ENCODE data around the gene FBXO48. TPM values are rescaled to one million over a fixed set of nuclear protein-coding genes. Genes with fewer than 3 reads are reported as not detected.

Gene FBXO48
- total and polyA plus RNA-seq, 2 of the 4 experiments (the other 2 are of a cell fraction): 0.18 to 0.43 TPM

DNA sequence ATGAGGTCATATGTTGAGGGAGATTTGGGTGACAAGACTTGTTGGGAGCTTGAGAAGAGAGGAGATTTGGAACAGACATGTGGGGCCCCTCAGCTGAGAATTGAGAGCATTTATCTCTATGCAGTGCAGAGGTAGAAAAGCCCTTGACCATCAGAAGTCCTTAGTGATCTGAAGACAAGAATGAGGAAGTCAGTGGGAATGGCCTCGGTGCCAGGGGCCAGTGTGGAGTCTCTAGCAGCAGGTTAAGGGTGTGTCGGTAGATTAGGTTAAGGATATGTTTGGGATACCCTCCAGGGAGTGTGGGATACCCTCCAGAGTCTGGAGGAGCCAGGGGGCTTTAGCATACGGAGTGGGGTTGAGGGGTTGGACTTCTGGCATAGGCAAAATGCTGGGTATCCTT, 41.6 kb downstream of the FBXO48 start:
- Histone ChIP-seq H3K79me1 (ENCODE audit: low read depth in 1 of 2, low read length in 2 of 2) (no peaks in the 10 kb centered on the region), H2AFZ (replicated peaks; ENCODE audit: low read length, poor library complexity) (no peak overlapping the region), H4K5ac (ENCODE audit: low read depth, low read length) (no peak overlapping the region; the same call in 1 of the 2 replicates), H3K14ac (replicated peaks; ENCODE audit: low read depth, low read length) (no peak overlapping the region), H2BK15ac (ENCODE audit: low read depth, low read length) (no peak overlapping the region), H3K23ac (ENCODE audit: low read depth, low read length) (no peak overlapping the region), H3K9me1 (ENCODE audit: insufficient read depth, low read length) (no peaks in the 10 kb centered on the region), H3K4ac (ENCODE audit: low read depth, low read length) (no peak overlapping the region), H4K20me1 (ENCODE audit: insufficient read depth, low read length) (no peaks in the 10 kb centered on the region), H3K9me3 (ENCODE audit: control insufficient read depth, insufficient read depth, low read length) (peaks cover 3% of the 10 kb centered on the region; the same call in 1 of the 2 replicates), H3K27ac (ENCODE audit: insufficient read depth, low read length) (no peak overlapping the region), H3K4me1 (ENCODE audit: control insufficient read depth, insufficient read depth, low read length) (peaks cover 2% of the 10 kb centered on the region; the same call in 1 of the 2 replicates), H2BK5ac (ENCODE audit: low read depth, low read length, poor library complexity, severe bottlenecking) (no peak overlapping the region), H2AK9ac (replicated peaks; ENCODE audit: low read depth, low read length, poor library complexity) (no peak overlapping the region), H3K27me3 (ENCODE audit: control insufficient read depth, insufficient read depth, low read length) (peaks cover 27% of the 10 kb centered on the region), H2AK5ac (ENCODE audit: low read depth, low read length) (no peak overlapping the region), H3K4me3 (ENCODE audit: insufficient read depth, low read depth, low read length) (no peak overlapping the region), H4K91ac (ENCODE audit: insufficient read depth, low read depth, low read length) (no peak overlapping the region), H4K8ac (ENCODE audit: low read depth in 2 of 2, low read length in 2 of 2) (no peak overlapping the region), H3K4me2 (ENCODE audit: low read depth, low read length) (no peak overlapping the region), H2BK20ac (ENCODE audit: low read depth, low read length) (no peak overlapping the region; the same call in 1 of the 2 replicates), H2BK120ac (ENCODE audit: low read depth, low read length) (no peak overlapping the region), H3K9ac (ENCODE audit: low read depth, low read length) (no peak overlapping the region), H3K36me3 (ENCODE audit: control insufficient read depth, insufficient read depth, low read length) (no peaks in the 10 kb centered on the region), H3K18ac (ENCODE audit: low read depth, low read length) (no peak overlapping the region), H3K56ac (ENCODE audit: extremely low read depth, insufficient read depth, low read length) (no peak overlapping the region)
- BruUV-seq (replicated peaks): no TSS peak
- in situ Hi-C loops (cut with MboI; ENCODE audit: low sequenced_read_pairs) (no loop called here), dilution Hi-C loops (cut with HindIII; ENCODE audit: low sequenced_read_pairs, unreplicated experiment) (no loop called here), intact Hi-C loops (cut with micrococcal nuclease) (no loop called here)
- no peak for TF ChIP-seq RAD21 (IDR thresholded peaks at IDR 0.05; ENCODE audit: low read length)
- TF ChIP-seq, protein P1, sequence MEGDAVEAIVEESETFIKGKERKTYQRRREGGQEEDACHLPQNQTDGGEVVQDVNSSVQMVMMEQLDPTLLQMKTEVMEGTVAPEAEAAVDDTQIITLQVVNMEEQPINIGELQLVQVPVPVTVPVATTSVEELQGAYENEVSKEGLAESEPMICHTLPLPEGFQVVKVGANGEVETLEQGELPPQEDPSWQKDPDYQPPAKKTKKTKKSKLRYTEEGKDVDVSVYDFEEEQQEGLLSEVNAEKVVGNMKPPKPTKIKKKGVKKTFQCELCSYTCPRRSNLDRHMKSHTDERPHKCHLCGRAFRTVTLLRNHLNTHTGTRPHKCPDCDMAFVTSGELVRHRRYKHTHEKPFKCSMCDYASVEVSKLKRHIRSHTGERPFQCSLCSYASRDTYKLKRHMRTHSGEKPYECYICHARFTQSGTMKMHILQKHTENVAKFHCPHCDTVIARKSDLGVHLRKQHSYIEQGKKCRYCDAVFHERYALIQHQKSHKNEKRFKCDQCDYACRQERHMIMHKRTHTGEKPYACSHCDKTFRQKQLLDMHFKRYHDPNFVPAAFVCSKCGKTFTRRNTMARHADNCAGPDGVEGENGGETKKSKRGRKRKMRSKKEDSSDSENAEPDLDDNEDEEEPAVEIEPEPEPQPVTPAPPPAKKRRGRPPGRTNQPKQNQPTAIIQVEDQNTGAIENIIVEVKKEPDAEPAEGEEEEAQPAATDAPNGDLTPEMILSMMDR (conservative IDR thresholded peaks at IDR 0.05; ENCODE audit: low read depth, low read length): no peak
- TF ChIP-seq MAZ (IDR thresholded peaks at IDR 0.05; ENCODE audit: borderline replicate concordance, low read depth, low read length): no peak
- TF ChIP-seq CEBPB (IDR thresholded peaks at IDR 0.05; ENCODE audit: low read depth, low read length): no peak
- no peak for TF ChIP-seq BHLHE40 (IDR thresholded peaks at IDR 0.05; ENCODE audit: low read depth, low read length)
- TF ChIP-seq CHD1 (IDR thresholded peaks at IDR 0.05; ENCODE audit: low read depth, low read length): no peak
- TF ChIP-seq RFX5 (IDR thresholded peaks at IDR 0.05; ENCODE audit: low read depth, low read length): no peak
- TF ChIP-seq RCOR1 (IDR thresholded peaks at IDR 0.05; ENCODE audit: insufficient replicate concordance, low read length): no peak
- TF ChIP-seq, protein P2, sequence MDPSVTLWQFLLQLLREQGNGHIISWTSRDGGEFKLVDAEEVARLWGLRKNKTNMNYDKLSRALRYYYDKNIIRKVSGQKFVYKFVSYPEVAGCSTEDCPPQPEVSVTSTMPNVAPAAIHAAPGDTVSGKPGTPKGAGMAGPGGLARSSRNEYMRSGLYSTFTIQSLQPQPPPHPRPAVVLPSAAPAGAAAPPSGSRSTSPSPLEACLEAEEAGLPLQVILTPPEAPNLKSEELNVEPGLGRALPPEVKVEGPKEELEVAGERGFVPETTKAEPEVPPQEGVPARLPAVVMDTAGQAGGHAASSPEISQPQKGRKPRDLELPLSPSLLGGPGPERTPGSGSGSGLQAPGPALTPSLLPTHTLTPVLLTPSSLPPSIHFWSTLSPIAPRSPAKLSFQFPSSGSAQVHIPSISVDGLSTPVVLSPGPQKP (IDR thresholded peaks at IDR 0.05; ENCODE audit: borderline replicate concordance, low read depth, low read length): no peak
- ATAC-seq (ENCODE audit: low read depth) (no peak), DNase-seq (no peak)
- ChIA-PET POLR2A (ENCODE audit: unreplicated experiment) (no interaction called here), CTCF (no interaction called here)
- WGBS, 2 experiments (ENCODE audit: extremely low coverage in 2 of 2, insufficient read length in 1 of 2): no CpG with 5 or more reads among the region's 3 CpGs

Data from IMR-90 (cell line).